DMS79 (cell line): ENCODE results near the gene TMEM140.
"Not testable (repeated sequence)": the region's sequence is repeated elsewhere in the genome, so short reads cannot be mapped to it uniquely, and the experiment has no call there.

Experiments used
- DNase-seq: peaks from one replicate; lab custom pipeline; 2025; lab: John Stamatoyannopoulos, UW

Gene TMEM140

GRCh38 chr7:135147899-135148721 is at the start of gene TMEM140:
TMEM140 (plus strand) TSS chr7:135148072; CDS start chr7:135164442, 16,370 bp downstream.
- no peak for DNase-seq

- DNase-seq, result no peak
These were observed 49.5 kb upstream of the TMEM140 start for GRCh38 chr7:135098391-135098790.

GRCh38 chr7:135100856-135101255 is 47.0 kb upstream of the TMEM140 start:
- no peak for DNase-seq

- no peak for DNase-seq
These were observed 45.5 kb upstream of the TMEM140 start for GRCh38 chr7:135102372-135102771.

GRCh38 chr7:135109562-135109961 is 38.3 kb upstream of the TMEM140 start:
- peak; percentile 5 for DNase-seq

GRCh38 chr7:135109976-135110375 is 37.9 kb upstream of the TMEM140 start:
- no peak for DNase-seq

GRCh38 chr7:135111379-135111778 is 36.5 kb upstream of the TMEM140 start:
- DNase-seq, result no peak

GRCh38 chr7:135114622-135115021 is 33.2 kb upstream of the TMEM140 start:
- no peak for DNase-seq

GRCh38 chr7:135117096-135117495 is 30.8 kb upstream of the TMEM140 start:
- no peak for DNase-seq

- no peak for DNase-seq
These were observed 26.0 kb upstream of the TMEM140 start for GRCh38 chr7:135121868-135122267.

GRCh38 chr7:135124631-135125030 is 23.2 kb upstream of the TMEM140 start:
- not testable (repeated sequence) for DNase-seq

- DNase-seq, result no peak
These were observed 18.9 kb upstream of the TMEM140 start for GRCh38 chr7:135128931-135129330.

- no peak for DNase-seq
These were observed 18.3 kb upstream of the TMEM140 start for GRCh38 chr7:135129579-135129978.

- no peak for DNase-seq
These were observed 3.8 kb upstream of the TMEM140 start for GRCh38 chr7:135143885-135144668.

GRCh38 chr7:135147341-135147898 is 452 bp upstream of the TMEM140 start:
- DNase-seq, result no peak

GRCh38 chr7:135150072-135150782 is 2.4 kb downstream of the TMEM140 start:
- DNase-seq, result no peak

- DNase-seq, result no peak
These were observed 3.3 kb downstream of the TMEM140 start for GRCh38 chr7:135151132-135151531.

- no peak for DNase-seq
These were observed 3.7 kb downstream of the TMEM140 start for GRCh38 chr7:135151533-135151932.

GRCh38 chr7:135152442-135152841 is 4.6 kb downstream of the TMEM140 start:
- no peak for DNase-seq

GRCh38 chr7:135154734-135155133 is 6.9 kb downstream of the TMEM140 start:
- DNase-seq, result no peak

GRCh38 chr7:135156290-135156689 is 8.4 kb downstream of the TMEM140 start:
- DNase-seq, result no peak

- no peak for DNase-seq
These were observed 10.3 kb downstream of the TMEM140 start for GRCh38 chr7:135158141-135158655.
